ENCODE results near the gene ISG20L2.

The ISG20L2 gene

GRCh38 chr1:156706657-156707416 lies 21.7 kb downstream of the ISG20L2 start:
- in situ Hi-C loops (cut with HindIII; ENCODE audit: low sequenced_read_pairs): no loop called here
- no peak for DNase-seq (ENCODE audit: low read depth)
- no peak for TF ChIP-seq CTCF (IDR thresholded peaks at IDR 0.05; ENCODE audit: low read depth, low read length, missing control alignments)
- H3K4me3 ChIP-seq (ENCODE audit: low read depth, low read length): peak overlapping the region; percentile 9

DNA sequence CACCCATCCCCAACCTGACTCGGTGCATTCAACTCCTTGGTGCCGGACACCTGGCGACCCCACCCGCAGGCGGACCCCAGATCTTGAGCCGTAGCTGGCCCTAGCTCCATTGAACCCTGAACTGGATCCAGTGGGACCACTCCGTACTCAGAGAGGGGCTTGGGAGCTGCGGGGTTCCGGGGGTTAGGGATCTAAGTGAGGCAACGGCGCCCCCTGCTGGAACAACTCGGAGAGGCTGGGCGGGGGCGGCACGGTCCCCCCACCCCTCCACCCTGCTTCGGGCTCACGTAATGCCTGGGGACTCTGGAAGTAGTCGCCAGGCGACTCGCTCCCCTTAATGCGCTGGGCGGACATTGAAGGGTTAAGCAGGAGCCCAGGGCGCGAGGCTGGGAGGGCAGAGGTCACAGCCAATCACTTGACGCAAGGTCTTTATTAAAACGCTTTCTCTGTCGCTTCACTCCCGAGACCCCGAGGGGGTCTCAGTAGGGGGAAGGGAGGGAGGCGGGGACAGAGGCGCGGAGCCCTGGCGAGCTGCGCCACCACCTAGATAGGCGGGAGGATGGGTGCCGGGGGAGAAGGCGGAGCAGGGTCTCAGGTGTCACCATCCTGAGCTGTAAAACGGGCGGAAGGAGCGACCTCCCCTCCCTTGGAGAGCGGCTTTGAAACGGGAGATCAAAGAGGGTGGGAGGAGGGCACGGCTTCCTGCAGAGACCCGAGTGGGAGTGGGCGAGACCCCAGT lies 22.5 kb downstream of the ISG20L2 start:
- in situ Hi-C loops (cut with HindIII; ENCODE audit: low sequenced_read_pairs): no loop called here
- H3K4me3 ChIP-seq (ENCODE audit: low read depth, low read length): peak overlapping the region; percentile 32
- TF ChIP-seq CTCF (IDR thresholded peaks at IDR 0.05; ENCODE audit: low read depth, low read length, missing control alignments): peak; percentile 72
- no peak for DNase-seq (ENCODE audit: low read depth)

DNA sequence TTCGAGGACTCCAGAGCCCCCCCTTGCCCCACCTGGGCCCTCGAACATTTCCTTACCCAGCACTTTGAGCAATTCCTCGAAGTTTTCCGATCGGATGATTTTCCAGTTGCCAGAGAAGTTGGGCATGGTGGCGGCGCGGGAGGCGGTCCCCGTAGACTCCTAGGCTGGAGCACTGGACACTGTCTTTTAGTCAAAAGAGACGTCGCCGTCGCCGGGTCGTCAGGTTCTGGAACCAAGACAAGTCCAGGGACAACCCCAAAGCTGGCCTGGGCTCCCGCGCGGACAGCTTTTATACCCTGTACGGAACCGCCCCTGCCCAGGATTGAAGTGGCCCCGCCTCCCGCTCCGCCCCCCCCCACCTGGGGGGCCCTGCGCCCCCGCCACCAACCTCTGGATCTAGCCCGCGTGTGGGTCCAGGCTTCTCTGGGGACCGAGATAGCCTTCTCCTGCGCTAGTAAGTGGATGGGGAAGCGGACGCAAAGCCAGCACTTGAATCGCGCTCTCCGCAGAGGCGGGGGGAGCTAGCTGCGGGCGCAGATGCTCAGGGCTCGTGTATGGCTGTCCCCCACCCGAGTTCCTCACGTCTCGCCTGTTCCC lies 23.1 kb downstream of the ISG20L2 start, which contains the start of gene CRABP2:
Gene CRABP2 (minus strand): TSS at position 263 of the 597 bp plus-strand sequence. CDS start 137 bp downstream, at position 126.
- in situ Hi-C loops (cut with HindIII; ENCODE audit: low sequenced_read_pairs): no loop called here
- no peak for TF ChIP-seq CTCF (IDR thresholded peaks at IDR 0.05; ENCODE audit: low read depth, low read length, missing control alignments)
- peak within 1 kb of the TSS; percentile 32 for H3K4me3 ChIP-seq (ENCODE audit: low read depth, low read length)
- DNase-seq (ENCODE audit: low read depth): no peak

GRCh38 chr1:156704930-156705320 lies 23.6 kb downstream of the ISG20L2 start:
- no peak for DNase-seq (ENCODE audit: low read depth)
- no peak for TF ChIP-seq CTCF (IDR thresholded peaks at IDR 0.05; ENCODE audit: low read depth, low read length, missing control alignments)
- H3K4me3 ChIP-seq (ENCODE audit: low read depth, low read length): peak overlapping the region; percentile 32
- in situ Hi-C loops (cut with HindIII; ENCODE audit: low sequenced_read_pairs): no loop called here

- DNase-seq (ENCODE audit: low read depth): no peak
- H3K4me3 ChIP-seq (ENCODE audit: low read depth, low read length): peak overlapping the region; percentile 32
- TF ChIP-seq CTCF (IDR thresholded peaks at IDR 0.05; ENCODE audit: low read depth, low read length, missing control alignments): no peak
- in situ Hi-C loops (cut with HindIII; ENCODE audit: low sequenced_read_pairs): no loop called here
Measured at GRCh38 chr1:156704166-156704711, 24.3 kb downstream of the ISG20L2 start.

DNA sequence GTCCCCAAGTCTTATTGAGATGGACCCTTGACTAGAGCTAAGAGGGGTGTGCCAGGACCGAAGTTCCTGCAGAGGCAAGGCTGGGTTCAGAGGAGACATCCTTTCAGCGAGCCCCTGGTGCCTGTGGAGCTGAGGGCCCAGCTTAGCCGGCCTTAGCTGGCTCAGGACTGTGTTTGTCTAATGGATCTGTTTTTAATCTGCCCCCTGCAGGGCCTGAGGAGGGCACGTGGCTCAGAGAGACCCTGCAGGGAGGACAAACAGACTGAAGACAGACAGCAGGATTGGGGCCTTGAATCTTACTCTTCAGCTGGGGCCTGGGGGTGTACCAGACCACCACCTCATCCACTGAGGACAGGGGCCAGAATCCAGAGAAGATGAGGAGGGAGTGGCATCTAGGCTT lies 24.8 kb downstream of the ISG20L2 start:
- no peak for TF ChIP-seq CTCF (IDR thresholded peaks at IDR 0.05; ENCODE audit: low read depth, low read length, missing control alignments)
- in situ Hi-C loops (cut with HindIII; ENCODE audit: low sequenced_read_pairs): no loop called here
- H3K4me3 ChIP-seq (ENCODE audit: low read depth, low read length): no peak overlapping the region
- DNase-seq (ENCODE audit: low read depth): no peak

Measured in astrocyte of the cerebellum (primary cell).